Hepatocyte (in vitro differentiated cells): ENCODE measurements around the gene JARID2. TPM values are rescaled to one million over a fixed set of nuclear protein-coding genes. Genes with fewer than 3 reads are reported as not detected.

Experiments
- DNase-seq: peaks from one replicate; pipeline ENCODE4 v3.0.0-alpha.2; 2016; ENCODE audit warnings: low spot score
- H2AFZ ChIP-seq: fragments of 200-600 bp; sonication (generic); 2 replicates; pipeline ENCODE4 v1.6.0; 2016; ENCODE audit warnings: antibody characterized with exemption, mild to moderate bottlenecking
- H3K27ac ChIP-seq: fragments of 200-600 bp; sonication (generic); 2 replicates; pipeline ENCODE4 v1.5.1; 2016; ENCODE audit warnings: mild to moderate bottlenecking
- H3K27me3 ChIP-seq: fragments of 200-600 bp; sonication (generic); 2 replicates; pipeline ENCODE4 v1.6.1; 2016
- H3K36me3 ChIP-seq: fragments of 200-600 bp; sonication (generic); replicated peaks from 2 replicates; pipeline ENCODE4 v1.5.1; 2016; ENCODE audit warnings: low read depth; ENCODE audit not compliant: insufficient read depth
- H3K4me1 ChIP-seq: fragments of 200-600 bp; sonication (generic); 2 replicates; pipeline ENCODE4 v1.5.1; 2016; ENCODE audit warnings: mild to moderate bottlenecking, moderate library complexity; ENCODE audit not compliant: insufficient read depth
- H3K4me2 ChIP-seq: fragments of 200-600 bp; sonication (generic); 2 replicates; pipeline ENCODE4 v1.6.0; 2016
- H3K4me3 ChIP-seq: fragments of 200-600 bp; sonication (generic); 2 replicates; pipeline ENCODE4 v1.5.1; 2016; ENCODE audit warnings: mild to moderate bottlenecking
- H3K79me2 ChIP-seq: fragments of 200-600 bp; sonication (generic); 2 replicates; pipeline ENCODE4 v1.6.0; 2017; ENCODE audit warnings: mild to moderate bottlenecking
- H3K9me2 ChIP-seq: fragments of 200-600 bp; sonication (generic); replicated peaks from 2 replicates; pipeline ENCODE4 v1.6.0; 2017; ENCODE audit warnings: mild to moderate bottlenecking; ENCODE audit not compliant: insufficient read depth
- H3K9me3 ChIP-seq: fragments of 200-600 bp; sonication (generic); 2 replicates; pipeline ENCODE4 v1.5.1; 2016; ENCODE audit warnings: low read depth, mild to moderate bottlenecking
- H4K20me1 ChIP-seq: fragments of 200-600 bp; sonication (generic); 2 replicates; pipeline ENCODE4 v1.6.0; 2016; ENCODE audit warnings: mild to moderate bottlenecking; ENCODE audit not compliant: insufficient read depth, poor library complexity, severe bottlenecking
- CTCF ChIP-seq: fragments of 200-600 bp; sonication (generic); IDR thresholded peaks from 2 replicates; pipeline ENCODE4 v1.5.1; 2016; ENCODE audit warnings: antibody characterized with exemption, mild to moderate bottlenecking; ENCODE audit not compliant: poor library complexity
- EZH2 ChIP-seq: fragments of 200-600 bp; sonication (generic); IDR thresholded peaks from 2 replicates; pipeline ENCODE4 v1.6.1; 2016; ENCODE audit warnings: antibody characterized with exemption, mild to moderate bottlenecking, borderline replicate concordance
- EZH2phosphoT487 ChIP-seq: fragments of 200-600 bp; sonication (generic); IDR thresholded peaks from one replicate; pipeline ENCODE4 v1.6.1; 2018; ENCODE audit warnings: antibody characterized with exemption, mild to moderate bottlenecking, low read depth, moderate library complexity; ENCODE audit not compliant: unreplicated experiment, severe bottlenecking
- WGBS: methylation state at CpG from one replicate; pipeline ENCODE4 v1.1.6; 2016; ENCODE audit warnings: low lambda C conversion rate; ENCODE audit errors: missing lambda C conversion rate; 5-methylcytosine and 5-hydroxymethylcytosine counted together
- polyA plus RNA-seq: library from polyadenylated mRNA; unstranded; fragments of >200 nt; fragmentation: Nextera tagmentation; extraction: Ambion mirVana; gene quantifications from 2 replicates; pipeline ENCODE4 v1.2.1, GENCODE V29; 2016
- total RNA-seq: library from RNA; depleted of rRNA; stranded (reverse); fragments of >200 nt; gene quantifications from 2 replicates; pipeline ENCODE4 v1.2.3, GENCODE V29; 2014

Gene JARID2
- total and polyA plus RNA-seq, 2 experiments from 2014 or later, result 4.6 to 11.6 TPM

- Histone ChIP-seq H3K9me2 (no peaks in the 10 kb centered on the region), H3K4me1 (no peaks in the 10 kb centered on the region)
Observed at GRCh38 chr6:15375018-15375417, 129.1 kb downstream of the JARID2 start.

GRCh38 chr6:15375638-15376290, 129.9 kb downstream of the JARID2 start:
- Histone ChIP-seq H3K27me3 (no peaks in the 10 kb centered on the region), H4K20me1 (peaks cover 37% of the 10 kb centered on the region)

More at GRCh38 chr6:15375018-15375417, 129.1 kb downstream of the JARID2 start:
- no peak for TF ChIP-seq EZH2
- TF ChIP-seq EZH2phosphoT487, result no peak
- no peak for TF ChIP-seq CTCF
- Histone ChIP-seq H4K20me1 (peaks cover 38% of the 10 kb centered on the region), H3K9me3 (no peaks in the 10 kb centered on the region), H3K4me3 (no peak overlapping the region), H3K27ac (no peak overlapping the region), H3K27me3 (no peaks in the 10 kb centered on the region), H3K36me3 (no peaks in the 10 kb centered on the region), H2AFZ (no peak overlapping the region), H3K79me2 (peaks cover 96% of the 10 kb centered on the region), H3K4me2 (no peak overlapping the region)
- WGBS, result 100% methylated on average over 2 of the region's 2 CpGs
- DNase-seq, result no peak

GRCh38 chr6:15376900-15377487, 131.1 kb downstream of the JARID2 start:
- DNase-seq, result no peak
- H3K4me2 ChIP-seq, result no peak overlapping the region
- H3K79me2 ChIP-seq, result peaks cover 95% of the 10 kb centered on the region
- no peaks in the 10 kb centered on the region for H3K9me2 ChIP-seq
- 94% methylated on average over 5 of the region's 5 CpGs for WGBS
- H3K9me3 ChIP-seq, result no peaks in the 10 kb centered on the region
- H4K20me1 ChIP-seq, result peaks cover 29% of the 10 kb centered on the region
- no peaks in the 10 kb centered on the region for H3K27me3 ChIP-seq
- H3K4me3 ChIP-seq, result no peak overlapping the region
- H3K4me1 ChIP-seq, result no peaks in the 10 kb centered on the region
- no peak overlapping the region for H3K27ac ChIP-seq
- TF ChIP-seq CTCF (no peak), EZH2 (no peak), EZH2phosphoT487 (no peak)
- H3K36me3 ChIP-seq, result no peaks in the 10 kb centered on the region
- H2AFZ ChIP-seq, result no peak overlapping the region

More at GRCh38 chr6:15375638-15376290, 129.9 kb downstream of the JARID2 start:
- 93% methylated on average over 4 of the region's 4 CpGs for WGBS
- no peaks in the 10 kb centered on the region for H3K9me2 ChIP-seq
- H3K36me3 ChIP-seq, result no peaks in the 10 kb centered on the region
- H3K4me2 ChIP-seq, result no peak overlapping the region
- no peak for TF ChIP-seq CTCF
- TF ChIP-seq EZH2phosphoT487, result no peak
- no peak for TF ChIP-seq EZH2
- no peak overlapping the region for H3K27ac ChIP-seq
- H3K4me1 ChIP-seq, result no peaks in the 10 kb centered on the region
- H3K4me3 ChIP-seq, result no peak overlapping the region
- H3K79me2 ChIP-seq, result peaks cover 96% of the 10 kb centered on the region
- no peak overlapping the region for H2AFZ ChIP-seq
- H3K9me3 ChIP-seq, result no peaks in the 10 kb centered on the region
- no peak for DNase-seq
